ENCODE data around the gene WASF3. TPM values are rescaled to one million over a fixed set of nuclear protein-coding genes. Genes with fewer than 3 reads are reported as not detected.

The WASF3 gene
- total RNA-seq, 1 experiment from 2014 or later, result 4.6 TPM

GRCh38 chr13:26708007-26708297 is 150.5 kb downstream of the WASF3 start:
- Histone ChIP-seq H3K4me1 (ENCODE audit: insufficient read depth, low read length, poor library complexity, severe bottlenecking) (no peaks in the 10 kb centered on the region), H3K36me3 (ENCODE audit: insufficient read depth, low read length, poor library complexity, severe bottlenecking) (no peaks in the 10 kb centered on the region), H3K27ac (ENCODE audit: low read depth, low read length, poor library complexity, severe bottlenecking) (no peak overlapping the region), H3K9me3 (ENCODE audit: low read depth, low read length, poor library complexity, severe bottlenecking) (no peaks in the 10 kb centered on the region), H3K4me3 (ENCODE audit: low read depth, low read length, poor library complexity, severe bottlenecking) (no peak overlapping the region), H3K27me3 (replicated peaks; ENCODE audit: insufficient read depth, low read depth, low read length, poor library complexity) (no peaks in the 10 kb centered on the region)
- no peak for DNase-seq (ENCODE audit: low spot score)
- ChIA-PET POLR2A (ENCODE audit: low non-redundant PET) (no interaction called here), CTCF (no interaction called here)
- BruUV-seq (replicated peaks), result no TSS peak
- intact Hi-C loops (cut with micrococcal nuclease; ENCODE audit: unreplicated experiment), result no loop called here
- TF ChIP-seq CTCF (conservative IDR thresholded peaks at IDR 0.05; ENCODE audit: low read depth, low read length) (no peak), EZH2 (IDR thresholded peaks at IDR 0.05; ENCODE audit: borderline replicate concordance, low read depth, low read length, poor library complexity, severe bottlenecking) (no peak)

DNA sequence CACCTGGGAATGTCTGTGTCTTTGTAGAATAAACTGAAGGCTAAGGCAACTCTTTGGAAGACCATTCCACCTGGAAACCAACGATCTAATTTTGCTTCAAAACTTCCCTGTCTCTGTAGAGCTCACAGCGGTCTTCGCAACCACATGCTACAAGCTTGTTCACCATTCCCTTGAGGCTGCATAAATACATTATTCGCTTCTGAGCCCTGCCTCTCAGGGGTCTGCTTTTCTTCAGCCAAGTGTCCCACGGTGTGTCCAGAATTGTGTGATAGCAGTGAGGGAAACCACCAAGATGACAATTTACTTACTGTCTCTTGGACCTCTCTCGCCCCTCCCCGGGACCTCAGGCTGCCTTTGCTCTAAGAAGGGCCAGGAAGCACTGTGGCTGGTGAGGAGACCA is 152.0 kb downstream of the WASF3 start:
- TF ChIP-seq EZH2 (IDR thresholded peaks at IDR 0.05; ENCODE audit: borderline replicate concordance, low read depth, low read length, poor library complexity, severe bottlenecking) (no peak), CTCF (conservative IDR thresholded peaks at IDR 0.05; ENCODE audit: low read depth, low read length) (no peak)
- CTCF ChIA-PET, result no interaction called here
- no peak overlapping the region for H3K4me3 ChIP-seq (ENCODE audit: low read depth, low read length, poor library complexity, severe bottlenecking)
- no peaks in the 10 kb centered on the region for H3K27me3 ChIP-seq (replicated peaks; ENCODE audit: insufficient read depth, low read depth, low read length, poor library complexity)
- no peak overlapping the region for H3K27ac ChIP-seq (ENCODE audit: low read depth, low read length, poor library complexity, severe bottlenecking)
- no peaks in the 10 kb centered on the region for H3K36me3 ChIP-seq (ENCODE audit: insufficient read depth, low read length, poor library complexity, severe bottlenecking)
- intact Hi-C loops (cut with micrococcal nuclease; ENCODE audit: unreplicated experiment), result no loop called here
- no peaks in the 10 kb centered on the region for H3K4me1 ChIP-seq (ENCODE audit: insufficient read depth, low read length, poor library complexity, severe bottlenecking)
- DNase-seq (ENCODE audit: low spot score), result no peak
- H3K9me3 ChIP-seq (ENCODE audit: low read depth, low read length, poor library complexity, severe bottlenecking), result no peaks in the 10 kb centered on the region
- POLR2A ChIA-PET (ENCODE audit: low non-redundant PET), result no interaction called here
- no TSS peak for BruUV-seq (replicated peaks)

DNA sequence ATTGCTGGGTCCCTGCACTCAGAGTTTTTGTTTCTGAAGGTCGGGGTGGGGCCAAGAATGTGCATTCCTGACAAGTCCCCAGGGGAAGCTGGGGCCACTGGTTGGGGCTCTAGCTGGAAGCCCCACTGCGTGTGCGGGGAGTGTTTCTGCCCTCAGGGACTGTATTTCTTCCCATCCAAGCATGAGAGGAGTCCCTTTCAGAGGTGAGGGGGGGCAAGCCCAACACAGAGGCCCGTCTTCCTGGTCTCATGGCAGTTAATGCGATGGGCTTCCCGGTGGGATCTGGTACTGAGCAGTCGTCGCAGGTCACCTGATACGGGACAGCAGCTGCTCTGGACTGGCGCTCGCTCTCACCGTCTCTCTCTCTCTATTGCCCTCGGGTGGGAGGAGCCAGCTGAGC is 152.7 kb downstream of the WASF3 start:
- CTCF ChIA-PET, result no interaction called here
- Histone ChIP-seq H3K27ac (ENCODE audit: low read depth, low read length, poor library complexity, severe bottlenecking) (no peak overlapping the region), H3K36me3 (ENCODE audit: insufficient read depth, low read length, poor library complexity, severe bottlenecking) (no peaks in the 10 kb centered on the region), H3K4me3 (ENCODE audit: low read depth, low read length, poor library complexity, severe bottlenecking) (no peak overlapping the region), H3K9me3 (ENCODE audit: low read depth, low read length, poor library complexity, severe bottlenecking) (no peaks in the 10 kb centered on the region), H3K4me1 (ENCODE audit: insufficient read depth, low read length, poor library complexity, severe bottlenecking) (no peaks in the 10 kb centered on the region), H3K27me3 (replicated peaks; ENCODE audit: insufficient read depth, low read depth, low read length, poor library complexity) (no peaks in the 10 kb centered on the region)
- POLR2A ChIA-PET (ENCODE audit: low non-redundant PET), result no interaction called here
- BruUV-seq (replicated peaks), result no TSS peak
- TF ChIP-seq CTCF (conservative IDR thresholded peaks at IDR 0.05; ENCODE audit: low read depth, low read length) (no peak), EZH2 (IDR thresholded peaks at IDR 0.05; ENCODE audit: borderline replicate concordance, low read depth, low read length, poor library complexity, severe bottlenecking) (no peak)
- intact Hi-C loops (cut with micrococcal nuclease; ENCODE audit: unreplicated experiment), result no loop called here
- no peak for DNase-seq (ENCODE audit: low spot score)

Data from A673 (cell line).